HepG2 (cell line): Measurements from ENCODE around the gene ALOX5AP. TPM values are rescaled to one million over a fixed set of nuclear protein-coding genes. Genes with fewer than 3 reads are reported as not detected.

Experiments used
- ATAC-seq: fragments of 200-7000 bp; cut with Tn5 transposase; 3 replicates; pipeline ENCODE4 v1.9.1; 2020; ENCODE audit warnings: mild to moderate bottlenecking, moderate library complexity
- BruUV-seq: library from RNA; stranded (reverse); fragments of 400-500 nt; replicated peaks from 2 replicates; lab custom pipeline; 2021; lab: Mats Ljungman, UMichigan
- CTCF ChIA-PET: fragments of 300-600 bp; formaldehyde crosslinking; extraction: SDS; loops from one replicate; lab custom pipeline; 2021; ENCODE audit warnings: low total read pairs, inconsistent platforms, low intra/inter-chr PET ratio; lab: Yijun Ruan, JAX
- POLR2A ChIA-PET: fragments of 350-600 bp; sonication (Branson Sonifier 250); formaldehyde crosslinking; loops from one replicate; lab custom pipeline; 2020; ENCODE audit warnings: antibody characterized with exemption, inconsistent platforms; lab: Yijun Ruan, JAX
- DNase-seq: peaks from one replicate; pipeline ENCODE4 v3.0.0-alpha.2; 2015; ENCODE audit warnings: low spot score
- FAIRE-seq: peaks from 3 replicates; lab custom pipeline; 2011; peaks lifted over from hg19 to GRCh38; lab: Jason Lieb, UNC
- H2AFZ ChIP-seq: one replicate; pipeline ENCODE4 v1.6.1; 2011; ENCODE audit warnings: low read length, inconsistent platforms
- H3K27ac ChIP-seq: fragments of 300-600 bp; 3 replicates; pipeline ENCODE4 v1.8.0; 2011; ENCODE audit warnings: mixed run types, mild to moderate bottlenecking, mixed read lengths, low read length, inconsistent platforms; ENCODE audit not compliant: insufficient read depth; ENCODE audit errors: extremely low read length
- H3K27me3 ChIP-seq, 2 experiments: fragments of 200-600 bp in 1 of 2; 2 replicates in 1 of 2; 3 replicates in 1 of 2; pipeline versions ENCODE4 v1.6.0 to v1.8.0; 2011; ENCODE audit warnings: low read length in 2 of 2, mild to moderate bottlenecking in 2 of 2, moderate library complexity in 2 of 2, inconsistent platforms in 1 of 2; ENCODE audit not compliant: insufficient read depth in 2 of 2, control insufficient read depth in 1 of 2
- H3K36me3 ChIP-seq, 2 experiments: fragments of 200-600 bp in 1 of 2; replicated peaks in 1 of 2; 2 replicates in 1 of 2; 3 replicates in 1 of 2; pipeline versions ENCODE4 v1.5.1 to v1.8.0; 2011; ENCODE audit warnings: low read length in 2 of 2, inconsistent platforms in 1 of 2; ENCODE audit not compliant: insufficient read depth in 2 of 2, control insufficient read depth in 1 of 2
- H3K4me1 ChIP-seq: 2 replicates; pipeline ENCODE4 v1.5.1; 2012; ENCODE audit warnings: low read length, inconsistent platforms; ENCODE audit not compliant: insufficient read depth
- H3K4me2 ChIP-seq: 2 replicates; pipeline ENCODE4 v1.6.0; 2011; ENCODE audit warnings: low read depth, low read length, inconsistent platforms
- H3K4me3 ChIP-seq, 3 experiments: fragments of 200-600 bp in 1 of 3; sonication (generic), shearing (Covaris generic) in 1 of 3; replicated peaks in 1 of 3; 2 replicates each; pipeline ENCODE4 v1.5.1; 2011 to 2016; ENCODE audit warnings: low read length in 3 of 3, inconsistent platforms in 2 of 3, low read depth in 2 of 3, mild to moderate bottlenecking in 2 of 3, control low read depth in 1 of 3, mixed read lengths in 1 of 3; ENCODE audit not compliant: insufficient read depth in 1 of 3
- H3K79me2 ChIP-seq: one replicate; pipeline ENCODE4 v1.6.1; 2011; ENCODE audit warnings: low read length, inconsistent platforms; ENCODE audit not compliant: insufficient read depth
- H3K9ac ChIP-seq: 2 replicates; pipeline ENCODE4 v1.6.0; 2011; ENCODE audit warnings: mild to moderate bottlenecking, low read depth, low read length, inconsistent platforms; ENCODE audit not compliant: insufficient read depth
- H3K9me3 ChIP-seq: 2 replicates; pipeline ENCODE4 v1.5.1; 2012; ENCODE audit warnings: mild to moderate bottlenecking, low read length
- H4K20me1 ChIP-seq: 2 replicates; pipeline ENCODE4 v1.6.0; 2011; ENCODE audit warnings: inconsistent platforms, mild to moderate bottlenecking, low read length, moderate library complexity; ENCODE audit not compliant: insufficient read depth
- ARID4A ChIP-seq: sonication (generic); formaldehyde crosslinking; IDR thresholded peaks from 2 replicates; pipeline ENCODE4 v1.5.0; 2020; ENCODE audit warnings: mild to moderate bottlenecking, missing genetic modification reagents, borderline replicate concordance
- CC2D1A ChIP-seq: sonication (generic); formaldehyde crosslinking; IDR thresholded peaks from 2 replicates; pipeline ENCODE4 v1.8.1; 2023; ENCODE audit warnings: mild to moderate bottlenecking, missing genetic modification reagents
- MAZ ChIP-seq, 2 experiments: sonication (generic) in 1 of 2; formaldehyde crosslinking in 1 of 2; IDR thresholded peaks; 2 replicates each; pipeline versions ENCODE4 v1.5.0 to v1.6.1; 2012 to 2020; ENCODE audit warnings: low read depth in 2 of 2, mild to moderate bottlenecking in 2 of 2, borderline replicate concordance in 1 of 2, improper control_type of control experiment in 1 of 2, low read length in 1 of 2, missing genetic modification reagents in 1 of 2, moderate library complexity in 1 of 2
- ZBTB43 ChIP-seq: sonication (generic); formaldehyde crosslinking; conservative IDR thresholded peaks from 2 replicates; pipeline ENCODE4 v1.4.0; 2020; ENCODE audit warnings: missing genetic modification reagents
- ZNF563 ChIP-seq: sonication (generic); formaldehyde crosslinking; IDR thresholded peaks from 2 replicates; pipeline ENCODE4 v1.8.0; 2022; ENCODE audit warnings: mild to moderate bottlenecking, moderate library complexity, missing genetic modification reagents
- ZNF747 ChIP-seq: sonication (generic); formaldehyde crosslinking; IDR thresholded peaks from 2 replicates; pipeline ENCODE4 v1.8.1; 2023; ENCODE audit warnings: missing genetic modification reagents, mild to moderate bottlenecking, borderline replicate concordance
- WGBS: methylation state at CpG from one replicate; pipeline ENCODE4 v1.1.6; 2017; ENCODE audit warnings: low lambda C conversion rate; 5-methylcytosine and 5-hydroxymethylcytosine counted together
- in situ Hi-C: cut with HindIII; loops from 2 replicates; pipeline ENCODE4 v1.10.0; 2017; ENCODE audit warnings: low pct_unique_long_range_greater_than_20kb; ENCODE audit not compliant: extremely low pct_ligation_motif_present
- intact Hi-C: fragments of 100-400 bp; cut with micrococcal nuclease; formaldehyde crosslinking; loops from one replicate; pipeline ENCODE4 v1.10.0; 2022; ENCODE audit not compliant: unreplicated experiment
- polyA plus RNA-seq, 8 experiments: library from polyadenylated mRNA; depleted of rRNA in 3 of 8; stranded (reverse) in 7 of 8; unstranded in 1 of 8; fragments of >200 nt; fragmentation: Illumina TruSeq in 4 of 8; extraction: Trizol in 4 of 8; gene quantifications; 2 replicates each; pipeline versions ENCODE4 v1.2.1 to v1.2.3, GENCODE V29; 2011 to 2016; ENCODE audit warnings: low read depth in 4 of 8, missing spikeins in 1 of 8, mixed read lengths in 1 of 8; ENCODE audit not compliant: insufficient read depth in 1 of 8
- total RNA-seq, 5 experiments: library from RNA; depleted of rRNA; stranded (reverse); fragments of >200 nt; fragmentation: Illumina TruSeq; extraction: Trizol; gene quantifications; 2 replicates each; pipeline ENCODE4 v1.2.3, GENCODE V29; 2016; ENCODE audit warnings: low read depth in 1 of 5

ALOX5AP gene
- total and polyA plus RNA-seq, 2 of the 13 experiments (the other 11 are each of a cell fraction or from before 2014, with no cell fraction given) = 0.97 to 1.2 TPM

- H3K4me3 ChIP-seq = no peak overlapping the region
- H4K20me1 ChIP-seq = no peaks in the 10 kb centered on the region
- no peak overlapping the region for H2AFZ ChIP-seq
- H3K9ac ChIP-seq = no peak overlapping the region
- ChIA-PET CTCF (no interaction called here), POLR2A (no interaction called here)
- ATAC-seq (no peak), FAIRE-seq (no peak), DNase-seq (no peak)
- peaks cover 2 to 4% of the 10 kb centered on the region in 2 experiments; a peak in 2 of 5 replicates for H3K27me3 ChIP-seq
- BruUV-seq = no TSS peak
- no peaks in the 10 kb centered on the region for H3K4me1 ChIP-seq
- in situ Hi-C loops = no loop called here
- H3K36me3 ChIP-seq = no peaks in the 10 kb centered on the region
- no peaks in the 10 kb centered on the region for H3K79me2 ChIP-seq
- H3K27ac ChIP-seq = no peak overlapping the region
- no peaks in the 10 kb centered on the region for H3K9me3 ChIP-seq
- intact Hi-C loops = no loop called here
- H3K4me2 ChIP-seq = no peak overlapping the region
- no peak for TF ChIP-seq MAZ (IDR thresholded peaks at IDR 0.05; ENCODE audit: borderline replicate concordance, low read depth, low read length)
- no peak for TF ChIP-seq MAZ (CRISPR knock-in tag; IDR thresholded peaks at IDR 0.05; ENCODE audit: low read depth)
- TF ChIP-seq CC2D1A (CRISPR knock-in tag) = no peak
- no peak for TF ChIP-seq ZNF563 (CRISPR knock-in tag)
- no peak for TF ChIP-seq ARID4A (CRISPR knock-in tag)
- no peak for TF ChIP-seq ZBTB43 (CRISPR knock-in tag)
- no peak for TF ChIP-seq ZNF747
- WGBS = 72% methylated on average over 2 of the region's 2 CpGs
Measured at GRCh38 chr13:30786648-30787047, 51.3 kb downstream of the ALOX5AP start.
